Astrocyte (in vitro differentiated cells and primary cell): ENCODE measurements around the gene GIMAP6. TPM values are rescaled to one million over a fixed set of nuclear protein-coding genes. Genes with fewer than 3 reads are reported as not detected.

Experiments used
- DNase-seq: peaks from one replicate; pipeline ENCODE4 v3.0.0-alpha.2; 2010; ENCODE audit warnings: low read depth
- FAIRE-seq: peaks from 2 replicates; lab custom pipeline; 2011; peaks lifted over from hg19 to GRCh38; lab: Jason Lieb, UNC
- H2AFZ ChIP-seq: 2 replicates; pipeline ENCODE4 v1.6.0; 2012; ENCODE audit warnings: low read depth, low read length, inconsistent platforms
- H3K27ac ChIP-seq: 2 replicates; pipeline ENCODE4 v1.5.1; 2011; ENCODE audit warnings: low read depth, low read length, inconsistent platforms
- H3K27me3 ChIP-seq: 2 replicates; pipeline ENCODE4 v1.6.0; 2011; ENCODE audit warnings: low read length, inconsistent platforms; ENCODE audit not compliant: insufficient read depth
- H3K36me3 ChIP-seq: 2 replicates; pipeline ENCODE4 v1.5.1; 2011; ENCODE audit warnings: low read length, inconsistent platforms; ENCODE audit not compliant: insufficient read depth
- H3K4me1 ChIP-seq: 2 replicates; pipeline ENCODE4 v1.5.1; 2011; ENCODE audit warnings: low read length, inconsistent platforms; ENCODE audit not compliant: insufficient read depth
- H3K4me2 ChIP-seq: 2 replicates; pipeline ENCODE4 v1.6.0; 2012; ENCODE audit warnings: low read length, inconsistent platforms
- H3K4me3 ChIP-seq: 2 replicates; pipeline ENCODE4 v1.5.1; 2011; ENCODE audit warnings: low read depth, mild to moderate bottlenecking, low read length, inconsistent platforms; ENCODE audit not compliant: insufficient read depth
- H3K79me2 ChIP-seq: 2 replicates; pipeline ENCODE4 v1.6.0; 2012; ENCODE audit warnings: mild to moderate bottlenecking, low read length, inconsistent platforms; ENCODE audit not compliant: insufficient read depth
- H3K9ac ChIP-seq: 2 replicates; pipeline ENCODE4 v1.6.0; 2012; ENCODE audit warnings: mild to moderate bottlenecking, low read length, inconsistent platforms
- H3K9me3 ChIP-seq: 2 replicates; pipeline ENCODE4 v1.5.1; 2012; ENCODE audit warnings: low read depth, mild to moderate bottlenecking, low read length, inconsistent platforms; ENCODE audit not compliant: insufficient read depth
- H4K20me1 ChIP-seq: 2 replicates; pipeline ENCODE4 v1.6.0; 2012; ENCODE audit warnings: low read length, inconsistent platforms; ENCODE audit not compliant: insufficient read depth
- H3K27ac Mint-ChIP-seq: one replicate; pipeline ENCODE4 v1.8.0; 2021; ENCODE audit warnings: mild to moderate bottlenecking, mixed read lengths; ENCODE audit not compliant: unreplicated experiment
- H3K27me3 Mint-ChIP-seq: one replicate; pipeline ENCODE4 v1.8.0; 2021; ENCODE audit warnings: low read depth, mixed read lengths; ENCODE audit not compliant: unreplicated experiment
- H3K36me3 Mint-ChIP-seq: one replicate; pipeline ENCODE4 v1.8.0; 2021; ENCODE audit warnings: low read depth, mixed read lengths; ENCODE audit not compliant: unreplicated experiment
- H3K4me1 Mint-ChIP-seq: one replicate; pipeline ENCODE4 v1.8.0; 2021; ENCODE audit warnings: low read depth, mixed read lengths; ENCODE audit not compliant: unreplicated experiment
- H3K4me3 Mint-ChIP-seq: one replicate; pipeline ENCODE4 v1.8.0; 2021; ENCODE audit warnings: mild to moderate bottlenecking, moderate library complexity, mixed read lengths; ENCODE audit not compliant: unreplicated experiment
- H3K9me3 Mint-ChIP-seq: one replicate; pipeline ENCODE4 v1.8.0; 2021; ENCODE audit warnings: mild to moderate bottlenecking, mixed read lengths; ENCODE audit not compliant: unreplicated experiment
- CTCF ChIP-seq: IDR thresholded peaks from 2 replicates; pipeline ENCODE4 v1.5.1; 2011; ENCODE audit warnings: low read depth, mild to moderate bottlenecking, inconsistent platforms, low read length, moderate library complexity; ENCODE audit not compliant: insufficient read depth
- EZH2 ChIP-seq: IDR thresholded peaks from 2 replicates; pipeline ENCODE4 v1.6.1; 2012; ENCODE audit warnings: mild to moderate bottlenecking, low read length, inconsistent platforms; ENCODE audit not compliant: insufficient read depth
- total RNA-seq: library from RNA; stranded (reverse); gene quantifications from 2 replicates; pipeline ENCODE4 v1.2.1, GENCODE V29; 2021

The GIMAP6 gene
- total RNA-seq, 1 donor from 2014 or later = not detected

- FAIRE-seq = no peak
- H3K27me3 Mint-ChIP-seq = peaks cover 17% of the 10 kb centered on the region
- H3K36me3 ChIP-seq = no peaks in the 10 kb centered on the region
These were observed 36.3 kb upstream of the GIMAP6 start for GRCh38 chr7:150668472-150668911.

GRCh38 chr7:150666412-150666811, 34.2 kb upstream of the GIMAP6 start:
- Mint-ChIP-seq H3K4me1 (no peaks in the 10 kb centered on the region), H3K4me3 (no peak overlapping the region), H3K36me3 (no peaks in the 10 kb centered on the region), H3K27ac (no peak overlapping the region), H3K27me3 (peaks cover 16% of the 10 kb centered on the region), H3K9me3 (peaks cover 5% of the 10 kb centered on the region)
- Histone ChIP-seq H4K20me1 (no peaks in the 10 kb centered on the region), H3K9ac (no peak overlapping the region), H3K4me2 (no peak overlapping the region), H3K36me3 (no peaks in the 10 kb centered on the region), H3K4me1 (no peaks in the 10 kb centered on the region), H3K79me2 (no peaks in the 10 kb centered on the region), H3K9me3 (no peaks in the 10 kb centered on the region), H3K27ac (no peak overlapping the region), H3K4me3 (no peak overlapping the region), H2AFZ (no peak overlapping the region), H3K27me3 (no peaks in the 10 kb centered on the region)
- no peak for DNase-seq
- no peak for FAIRE-seq
- no peak for TF ChIP-seq EZH2

More at GRCh38 chr7:150668472-150668911, 36.3 kb upstream of the GIMAP6 start:
- Mint-ChIP-seq H3K27ac (no peak overlapping the region), H3K9me3 (peaks cover 5% of the 10 kb centered on the region), H3K36me3 (no peaks in the 10 kb centered on the region), H3K4me1 (peaks cover 9% of the 10 kb centered on the region), H3K4me3 (no peak overlapping the region)
- Histone ChIP-seq H3K9me3 (no peaks in the 10 kb centered on the region), H3K9ac (no peak overlapping the region), H3K79me2 (no peaks in the 10 kb centered on the region), H3K4me3 (no peak overlapping the region), H2AFZ (no peak overlapping the region), H3K4me2 (no peak overlapping the region), H3K27me3 (no peaks in the 10 kb centered on the region), H3K27ac (no peak overlapping the region), H3K4me1 (no peaks in the 10 kb centered on the region), H4K20me1 (no peaks in the 10 kb centered on the region)
- DNase-seq = no peak
- TF ChIP-seq CTCF (no peak), EZH2 (no peak)

GRCh38 chr7:150665896-150666295, 33.7 kb upstream of the GIMAP6 start:
- DNase-seq (no peak), FAIRE-seq (no peak)
- Histone ChIP-seq H4K20me1 (no peaks in the 10 kb centered on the region), H3K27ac (no peak overlapping the region), H3K79me2 (no peaks in the 10 kb centered on the region), H3K27me3 (no peaks in the 10 kb centered on the region), H3K9ac (no peak overlapping the region), H3K4me3 (no peak overlapping the region), H3K36me3 (no peaks in the 10 kb centered on the region), H2AFZ (no peak overlapping the region), H3K4me2 (no peak overlapping the region), H3K9me3 (no peaks in the 10 kb centered on the region), H3K4me1 (no peaks in the 10 kb centered on the region)
- TF ChIP-seq CTCF = no peak
- TF ChIP-seq EZH2 = no peak
- H3K4me3 Mint-ChIP-seq = no peak overlapping the region
- no peak overlapping the region for H3K27ac Mint-ChIP-seq
- no peaks in the 10 kb centered on the region for H3K4me1 Mint-ChIP-seq
- no peaks in the 10 kb centered on the region for H3K36me3 Mint-ChIP-seq
- peaks cover 5% of the 10 kb centered on the region for H3K9me3 Mint-ChIP-seq
- H3K27me3 Mint-ChIP-seq = peaks cover 12% of the 10 kb centered on the region
